PC-9 (cell line): Measurements from ENCODE around the gene VEGFB. TPM values are rescaled to one million over a fixed set of nuclear protein-coding genes. Genes with fewer than 3 reads are reported as not detected.

Experiments
- BruUV-seq: library from RNA; stranded (reverse); fragments of 400-500 nt; replicated peaks from 2 replicates; lab custom pipeline; 2021; lab: Mats Ljungman, UMichigan
- CTCF ChIA-PET: fragments of 300-600 bp; sonication (Branson Sonifier 250); formaldehyde crosslinking; loops from one replicate; lab custom pipeline; 2022; ENCODE audit warnings: antibody characterized with exemption; lab: Charles Lee
- POLR2A ChIA-PET: fragments of 300-600 bp; sonication (Branson Sonifier 250); formaldehyde crosslinking; loops from one replicate; lab custom pipeline; 2022; ENCODE audit warnings: antibody characterized with exemption; ENCODE audit not compliant: unreplicated experiment; lab: Charles Lee
- DNase-seq, 2 experiments: peaks; one replicate each; pipeline versions ENCODE4 v3.0.0 to v3.0.0-alpha.2; 2015 to 2022; ENCODE audit warnings: mixed read lengths in 1 of 2
- H2AFZ ChIP-seq: fragments of 200-600 bp; sonication (generic); 2 replicates; pipeline ENCODE4 v1.8.1; 2017; ENCODE audit warnings: antibody characterized with exemption
- H3F3A ChIP-seq: fragments of 200-600 bp; sonication (generic); 2 replicates; pipeline ENCODE4 v1.8.1; 2017; ENCODE audit warnings: antibody characterized with exemption, mild to moderate bottlenecking, low read depth; ENCODE audit not compliant: insufficient read depth
- H3K27ac ChIP-seq: fragments of 200-600 bp; sonication (generic); 2 replicates; pipeline ENCODE4 v1.6.1; 2016; ENCODE audit warnings: mixed run types
- H3K27me3 ChIP-seq: fragments of 200-600 bp; sonication (generic); 2 replicates; pipeline ENCODE4 v1.6.1; 2016; ENCODE audit warnings: low read depth, mixed run types; ENCODE audit not compliant: insufficient read depth
- H3K36me3 ChIP-seq: fragments of 200-600 bp; sonication (generic); 2 replicates; pipeline ENCODE4 v1.6.1; 2016; ENCODE audit warnings: low read depth, mixed run types
- H3K4me1 ChIP-seq: fragments of 200-600 bp; sonication (generic); replicated peaks from 2 replicates; pipeline ENCODE4 v1.6.1; 2016; ENCODE audit warnings: mixed run types; ENCODE audit not compliant: insufficient read depth
- H3K4me2 ChIP-seq: fragments of 200-600 bp; sonication (generic); 2 replicates; pipeline ENCODE4 v1.6.1; 2017; ENCODE audit warnings: mixed run types
- H3K4me3 ChIP-seq: fragments of 200-600 bp; sonication (generic); 2 replicates; pipeline ENCODE4 v1.6.1; 2016; ENCODE audit warnings: mixed run types
- H3K79me2 ChIP-seq: fragments of 200-600 bp; sonication (generic); 2 replicates; pipeline ENCODE4 v1.6.1; 2017; ENCODE audit warnings: low read depth, mixed run types
- H3K9me2 ChIP-seq: fragments of 200-600 bp; sonication (generic); 2 replicates; pipeline ENCODE4 v1.8.1; 2017; ENCODE audit warnings: mild to moderate bottlenecking; ENCODE audit not compliant: insufficient read depth
- H3K9me3 ChIP-seq: fragments of 200-600 bp; sonication (generic); 2 replicates; pipeline ENCODE4 v1.8.1; 2016; ENCODE audit warnings: low read depth; ENCODE audit not compliant: insufficient read depth
- H4K20me1 ChIP-seq: fragments of 200-600 bp; sonication (generic); 2 replicates; pipeline ENCODE4 v1.8.1; 2017; ENCODE audit not compliant: insufficient read depth
- EZH2 ChIP-seq: fragments of 200-600 bp; sonication (generic); IDR thresholded peaks from 2 replicates; pipeline ENCODE4 v1.8.0; 2017; ENCODE audit warnings: antibody characterized with exemption, low read depth
- intact Hi-C: fragments of 100-400 bp; cut with micrococcal nuclease; formaldehyde crosslinking; loops from one replicate; pipeline ENCODE4 v1.10.0; 2022; ENCODE audit not compliant: unreplicated experiment
- total RNA-seq: library from RNA; stranded (reverse); gene quantifications from 2 replicates; pipeline ENCODE4 v1.2.3, GENCODE V29; 2021
- TF ChIP-seq, protein P1 (sequence below): fragments of 200-600 bp; sonication (generic); conservative IDR thresholded peaks from 2 replicates; pipeline ENCODE4 v1.6.1; 2017; ENCODE audit warnings: mixed run types, antibody characterized with exemption, mild to moderate bottlenecking, moderate library complexity

Gene VEGFB
- total RNA-seq, 1 experiment from 2014 or later: 129 TPM

DNA sequence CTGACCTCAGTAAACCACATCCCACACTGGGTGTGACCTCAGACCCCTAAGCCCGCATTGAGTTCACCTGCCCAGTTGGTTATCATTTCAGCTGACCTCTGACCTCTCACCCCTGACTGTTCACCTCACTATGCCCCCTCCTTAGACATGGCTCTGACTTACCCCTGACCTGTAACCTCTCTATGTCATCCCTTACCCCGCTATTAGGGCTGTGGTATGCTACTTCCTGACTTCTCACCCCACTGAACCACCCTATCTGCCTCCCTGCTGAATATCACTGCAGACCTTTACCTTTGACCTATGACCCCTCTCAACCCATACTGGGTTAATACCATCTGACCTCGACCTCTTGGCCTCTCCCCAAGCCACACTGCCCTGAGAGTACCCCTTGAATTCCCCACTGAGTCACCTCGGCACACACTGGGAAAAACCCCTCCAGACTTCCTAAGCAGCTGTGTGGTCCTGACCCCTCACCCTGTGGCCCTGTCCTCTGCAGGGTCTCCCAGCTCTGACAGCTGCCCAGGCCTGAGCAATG lies 25.2 kb downstream of the VEGFB start:
- H3K79me2 ChIP-seq: no peaks in the 10 kb centered on the region
- no peak for TF ChIP-seq EZH2
- TF ChIP-seq, protein P1, sequence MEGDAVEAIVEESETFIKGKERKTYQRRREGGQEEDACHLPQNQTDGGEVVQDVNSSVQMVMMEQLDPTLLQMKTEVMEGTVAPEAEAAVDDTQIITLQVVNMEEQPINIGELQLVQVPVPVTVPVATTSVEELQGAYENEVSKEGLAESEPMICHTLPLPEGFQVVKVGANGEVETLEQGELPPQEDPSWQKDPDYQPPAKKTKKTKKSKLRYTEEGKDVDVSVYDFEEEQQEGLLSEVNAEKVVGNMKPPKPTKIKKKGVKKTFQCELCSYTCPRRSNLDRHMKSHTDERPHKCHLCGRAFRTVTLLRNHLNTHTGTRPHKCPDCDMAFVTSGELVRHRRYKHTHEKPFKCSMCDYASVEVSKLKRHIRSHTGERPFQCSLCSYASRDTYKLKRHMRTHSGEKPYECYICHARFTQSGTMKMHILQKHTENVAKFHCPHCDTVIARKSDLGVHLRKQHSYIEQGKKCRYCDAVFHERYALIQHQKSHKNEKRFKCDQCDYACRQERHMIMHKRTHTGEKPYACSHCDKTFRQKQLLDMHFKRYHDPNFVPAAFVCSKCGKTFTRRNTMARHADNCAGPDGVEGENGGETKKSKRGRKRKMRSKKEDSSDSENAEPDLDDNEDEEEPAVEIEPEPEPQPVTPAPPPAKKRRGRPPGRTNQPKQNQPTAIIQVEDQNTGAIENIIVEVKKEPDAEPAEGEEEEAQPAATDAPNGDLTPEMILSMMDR: no peak
- CTCF ChIA-PET: no interaction called here

GRCh38 chr11:64260147-64260708 lies 25.8 kb downstream of the VEGFB start:
- peak in 1 of 2 experiments; percentile 31 for DNase-seq
- H3K9me2 ChIP-seq: no peaks in the 10 kb centered on the region
- no peak overlapping the region for H3K4me2 ChIP-seq
- H3K27ac ChIP-seq: no peak overlapping the region
- no peaks in the 10 kb centered on the region for H3K9me3 ChIP-seq
- peaks cover 14% of the 10 kb centered on the region; the same call in 1 of the 2 replicates for H3K36me3 ChIP-seq
- H3K79me2 ChIP-seq: no peaks in the 10 kb centered on the region
- H2AFZ ChIP-seq: no peak overlapping the region
- intact Hi-C loops: no loop called here
- no peaks in the 10 kb centered on the region for H3K27me3 ChIP-seq
- peaks cover 6% of the 10 kb centered on the region; the same call in 1 of the 2 replicates for H3F3A ChIP-seq
- CTCF ChIA-PET: interaction anchor here (0.7 kb wide), 1 partner anchor 23 kb away, joined by 3 read pairs; no protein-coding TSS in a partner anchor
- no peak for TF ChIP-seq EZH2
- TF ChIP-seq, protein P1: no peak
- no peak overlapping the region for H3K4me3 ChIP-seq
- no peaks in the 10 kb centered on the region for H3K4me1 ChIP-seq
- BruUV-seq: no TSS peak
- POLR2A ChIA-PET: no interaction called here
- H4K20me1 ChIP-seq: no peaks in the 10 kb centered on the region

More for the DNA sequence above, 25.2 kb downstream of the VEGFB start:
- peak in 1 of 2 experiments; percentile 6 for DNase-seq
- Histone ChIP-seq H3K4me3 (no peak overlapping the region), H3K27me3 (no peaks in the 10 kb centered on the region), H3K9me2 (no peaks in the 10 kb centered on the region), H3K9me3 (no peaks in the 10 kb centered on the region), H4K20me1 (peaks cover 4% of the 10 kb centered on the region; the same call in 1 of the 2 replicates), H3K4me2 (no peak overlapping the region), H3K36me3 (peaks cover 14% of the 10 kb centered on the region; the same call in 1 of the 2 replicates), H2AFZ (no peak overlapping the region), H3F3A (peaks cover 6% of the 10 kb centered on the region; the same call in 1 of the 2 replicates), H3K27ac (no peak overlapping the region), H3K4me1 (no peaks in the 10 kb centered on the region)
- POLR2A ChIA-PET: no interaction called here
- intact Hi-C loops: no loop called here
- BruUV-seq: no TSS peak

DNA sequence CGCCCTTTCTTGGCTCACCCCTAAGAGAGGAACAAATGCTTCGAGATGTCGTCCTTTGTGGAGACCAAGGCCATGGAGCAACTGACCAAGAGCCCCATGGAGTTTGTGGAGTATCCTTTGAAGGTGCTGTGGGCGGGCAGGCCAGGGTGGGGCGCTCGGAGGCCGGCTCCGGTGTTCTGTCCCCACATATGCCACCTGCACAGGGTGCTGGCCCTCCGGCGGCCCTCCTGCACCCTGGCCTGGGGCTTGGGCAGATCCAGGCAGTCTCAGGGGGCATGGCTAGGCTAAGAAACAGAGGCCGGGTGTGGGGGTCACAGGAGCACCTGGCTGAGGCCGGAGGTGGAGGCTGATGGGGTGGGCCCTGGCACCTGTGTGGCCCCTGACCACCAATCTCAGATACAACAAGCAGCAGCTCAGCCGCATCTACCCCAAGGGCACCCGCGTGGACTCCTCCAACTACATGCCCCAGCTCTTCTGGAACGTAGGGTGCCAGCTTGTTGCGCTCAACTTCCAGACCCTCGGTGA lies 27.2 kb downstream of the VEGFB start:
- Histone ChIP-seq H3K79me2 (no peaks in the 10 kb centered on the region), H3K9me3 (no peaks in the 10 kb centered on the region), H3F3A (peaks cover 6% of the 10 kb centered on the region; the same call in 1 of the 2 replicates), H3K4me3 (no peak overlapping the region), H2AFZ (no peak overlapping the region), H3K9me2 (no peaks in the 10 kb centered on the region), H3K4me1 (no peaks in the 10 kb centered on the region), H3K36me3 (peaks cover 10% of the 10 kb centered on the region; the same call in 1 of the 2 replicates), H3K27ac (no peak overlapping the region), H3K4me2 (no peak overlapping the region), H4K20me1 (no peaks in the 10 kb centered on the region), H3K27me3 (no peaks in the 10 kb centered on the region)
- no peak for DNase-seq
- CTCF ChIA-PET: no interaction called here
- POLR2A ChIA-PET: no interaction called here
- TF ChIP-seq, protein P1: no peak
- no peak for TF ChIP-seq EZH2
- no TSS peak for BruUV-seq
- intact Hi-C loops: no loop called here
